ENCODE measurements around the gene TMC3.

DNA sequence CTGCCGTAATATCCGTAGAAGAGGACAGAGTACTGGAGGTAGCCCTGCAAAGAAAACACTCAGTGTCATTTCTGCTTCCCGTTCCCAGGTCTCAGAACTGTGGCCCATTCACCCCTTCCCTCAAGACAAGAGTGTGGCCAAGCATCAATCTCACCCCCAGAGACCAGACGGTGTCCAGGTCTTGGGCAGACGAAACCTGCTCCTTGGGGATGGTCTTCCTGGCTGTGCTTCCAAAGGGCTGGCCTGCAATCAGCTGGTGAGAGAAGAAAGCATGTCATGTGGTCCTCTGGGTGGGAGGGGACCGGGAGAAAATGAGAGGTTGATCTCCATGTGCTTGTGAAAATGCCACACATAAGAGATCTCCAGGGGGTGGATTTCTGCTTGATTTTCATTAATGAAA lies 15.8 kb downstream of the TMC3 start:
- TF ChIP-seq, protein P1, sequence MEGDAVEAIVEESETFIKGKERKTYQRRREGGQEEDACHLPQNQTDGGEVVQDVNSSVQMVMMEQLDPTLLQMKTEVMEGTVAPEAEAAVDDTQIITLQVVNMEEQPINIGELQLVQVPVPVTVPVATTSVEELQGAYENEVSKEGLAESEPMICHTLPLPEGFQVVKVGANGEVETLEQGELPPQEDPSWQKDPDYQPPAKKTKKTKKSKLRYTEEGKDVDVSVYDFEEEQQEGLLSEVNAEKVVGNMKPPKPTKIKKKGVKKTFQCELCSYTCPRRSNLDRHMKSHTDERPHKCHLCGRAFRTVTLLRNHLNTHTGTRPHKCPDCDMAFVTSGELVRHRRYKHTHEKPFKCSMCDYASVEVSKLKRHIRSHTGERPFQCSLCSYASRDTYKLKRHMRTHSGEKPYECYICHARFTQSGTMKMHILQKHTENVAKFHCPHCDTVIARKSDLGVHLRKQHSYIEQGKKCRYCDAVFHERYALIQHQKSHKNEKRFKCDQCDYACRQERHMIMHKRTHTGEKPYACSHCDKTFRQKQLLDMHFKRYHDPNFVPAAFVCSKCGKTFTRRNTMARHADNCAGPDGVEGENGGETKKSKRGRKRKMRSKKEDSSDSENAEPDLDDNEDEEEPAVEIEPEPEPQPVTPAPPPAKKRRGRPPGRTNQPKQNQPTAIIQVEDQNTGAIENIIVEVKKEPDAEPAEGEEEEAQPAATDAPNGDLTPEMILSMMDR (IDR thresholded peaks at IDR 0.05; ENCODE audit: insufficient read depth, low read depth, low read length) = no peak
- no peak for TF ChIP-seq EZH2 (IDR thresholded peaks at IDR 0.05; ENCODE audit: insufficient read depth, low read length)
